ENCODE data around the gene OSBPL2.

DNA sequence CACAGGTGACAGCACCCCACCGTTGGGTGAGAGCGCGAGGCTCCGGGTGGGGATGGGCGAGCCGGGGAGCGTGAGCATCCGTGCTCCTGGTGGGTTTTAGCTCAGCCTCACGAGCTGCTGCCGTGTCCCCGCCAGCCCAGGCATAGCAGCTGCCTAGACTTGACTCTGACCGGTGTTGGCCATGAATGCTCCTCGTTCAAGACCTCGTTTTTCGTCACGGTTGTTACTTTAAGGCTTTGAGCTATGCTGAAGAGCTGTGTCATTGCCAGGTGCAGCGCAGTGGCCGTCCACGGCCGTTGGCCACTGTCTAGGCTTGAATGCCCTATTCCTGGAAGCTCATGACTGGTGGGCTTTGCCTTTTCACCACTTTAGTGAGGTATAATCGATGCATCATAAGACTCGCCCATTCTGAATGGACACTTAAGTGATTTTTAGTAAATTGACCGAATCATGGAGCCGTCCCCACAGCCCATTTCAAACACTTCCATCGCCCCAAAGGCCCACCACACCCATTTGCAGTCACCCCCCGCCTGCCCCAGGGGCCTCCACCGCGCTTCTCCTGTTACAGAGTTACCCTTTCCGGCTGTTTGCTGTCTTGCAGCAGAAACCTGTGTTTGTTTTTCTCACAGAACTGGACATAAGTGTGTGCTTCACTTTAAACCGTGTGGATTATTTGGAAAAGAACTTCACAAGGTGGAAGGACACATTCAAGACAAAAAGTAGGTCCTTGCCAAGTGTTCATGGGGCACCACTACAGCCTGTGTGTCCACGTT lies 43.0 kb downstream of the OSBPL2 start:
- TF ChIP-seq CTCF (conservative IDR thresholded peaks at IDR 0.05; ENCODE audit: low read depth, low read length) (no peak), EZH2 (IDR thresholded peaks at IDR 0.05; ENCODE audit: borderline replicate concordance, low read depth, low read length, poor library complexity, severe bottlenecking) (no peak)
